ENCODE results near the gene TBC1D20.

The TBC1D20 gene

GRCh38 chr20:475463-476357 lies 13.4 kb upstream of the TBC1D20 start:
- H3K4me3 ChIP-seq (ENCODE audit: low read depth, low read length): no peak overlapping the region
- no peak for TF ChIP-seq CTCF (IDR thresholded peaks at IDR 0.05; ENCODE audit: low read depth, low read length, missing control alignments)
- in situ Hi-C loops (cut with HindIII; ENCODE audit: low sequenced_read_pairs): loop anchor here (5.0 kb wide), 1 partner anchor 113 kb away; no protein-coding TSS in a partner anchor
- DNase-seq (ENCODE audit: low read depth): no peak

GRCh38 chr20:474581-474980 lies 12.2 kb upstream of the TBC1D20 start:
- in situ Hi-C loops (cut with HindIII; ENCODE audit: low sequenced_read_pairs): no loop called here

GRCh38 chr20:472889-473292 lies 10.6 kb upstream of the TBC1D20 start:
- DNase-seq (ENCODE audit: low read depth): no peak
- H3K4me3 ChIP-seq (ENCODE audit: low read depth, low read length): no peak overlapping the region
- no peak for TF ChIP-seq CTCF (IDR thresholded peaks at IDR 0.05; ENCODE audit: low read depth, low read length, missing control alignments)
- in situ Hi-C loops (cut with HindIII; ENCODE audit: low sequenced_read_pairs): no loop called here

More at GRCh38 chr20:474581-474980, 12.2 kb upstream of the TBC1D20 start:
- no peak for TF ChIP-seq CTCF (IDR thresholded peaks at IDR 0.05; ENCODE audit: low read depth, low read length, missing control alignments)
- no peak for DNase-seq (ENCODE audit: low read depth)
- no peak overlapping the region for H3K4me3 ChIP-seq (ENCODE audit: low read depth, low read length)

DNA sequence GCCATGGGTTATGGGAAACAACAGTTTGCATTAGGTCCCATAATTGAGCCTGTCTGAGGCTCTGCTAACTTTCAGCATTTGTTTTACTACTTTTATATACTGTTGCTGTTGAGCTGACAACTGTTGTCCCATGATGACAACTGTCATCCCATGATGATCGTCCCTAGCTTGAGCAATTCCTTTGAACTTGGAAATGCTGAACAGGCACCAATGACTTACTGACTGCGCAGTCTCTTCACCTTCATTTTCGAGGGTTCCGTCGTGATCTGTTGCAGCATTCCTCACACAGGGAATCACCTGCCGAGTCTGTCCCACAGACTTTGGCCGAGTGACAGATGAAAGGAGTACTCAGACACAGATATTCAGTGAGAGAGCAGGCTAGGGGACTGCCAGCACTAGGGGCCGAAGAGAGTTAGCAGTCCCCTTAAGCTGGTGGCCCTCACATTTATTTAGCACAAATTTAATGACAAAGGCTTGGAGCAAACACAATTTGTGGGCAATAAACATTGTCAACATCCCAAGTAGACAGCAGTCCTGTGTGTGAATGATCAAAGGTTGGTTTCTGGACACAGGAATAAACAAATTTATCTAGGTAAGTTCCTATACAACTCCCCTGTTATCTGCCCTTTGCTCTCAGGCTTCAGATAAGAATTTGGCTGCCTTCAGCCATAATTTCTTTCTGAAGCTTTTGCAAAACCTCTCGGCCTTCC lies 10.0 kb upstream of the TBC1D20 start:
- DNase-seq (ENCODE audit: low read depth): no peak
- no peak for TF ChIP-seq CTCF (IDR thresholded peaks at IDR 0.05; ENCODE audit: low read depth, low read length, missing control alignments)
- H3K4me3 ChIP-seq (ENCODE audit: low read depth, low read length): no peak overlapping the region
- in situ Hi-C loops (cut with HindIII; ENCODE audit: low sequenced_read_pairs): no loop called here

DNA sequence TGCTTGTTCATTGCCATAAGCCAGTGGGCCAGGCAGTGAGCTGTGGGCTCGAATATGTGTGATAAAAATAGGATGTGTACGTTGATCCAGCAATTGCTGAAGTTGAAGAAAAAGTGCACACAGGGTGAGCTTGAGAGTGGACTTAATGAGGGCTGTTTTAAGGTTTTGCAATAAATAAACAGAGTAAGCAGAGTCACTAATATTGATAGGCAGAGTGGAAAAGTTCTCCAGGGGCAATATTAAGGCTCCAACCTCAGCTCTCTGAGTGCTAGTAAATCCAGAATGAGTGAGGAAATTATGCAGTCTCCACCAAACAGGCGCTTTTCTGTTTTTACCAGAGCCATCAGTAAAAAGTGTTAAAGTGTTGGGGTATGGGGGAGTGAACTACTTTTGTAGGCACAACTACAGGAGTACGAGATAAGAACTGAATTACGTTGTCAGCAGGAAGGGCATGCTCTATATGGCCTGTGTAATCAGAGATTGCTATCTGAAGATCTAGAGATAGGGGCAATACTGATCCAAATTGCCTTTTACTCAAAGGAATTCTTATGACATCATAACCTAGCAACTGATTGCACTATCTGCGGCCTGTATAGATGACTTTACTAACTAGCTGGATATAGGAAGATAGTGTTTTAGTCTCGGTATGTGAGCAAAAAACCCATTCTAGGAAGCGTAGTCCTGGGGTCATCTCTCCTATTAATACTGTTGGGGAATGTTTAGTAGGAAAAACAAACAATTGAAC lies 7.6 kb upstream of the TBC1D20 start:
- no peak for DNase-seq (ENCODE audit: low read depth)
- in situ Hi-C loops (cut with HindIII; ENCODE audit: low sequenced_read_pairs): no loop called here
- no peak for TF ChIP-seq CTCF (IDR thresholded peaks at IDR 0.05; ENCODE audit: low read depth, low read length, missing control alignments)
- no peak overlapping the region for H3K4me3 ChIP-seq (ENCODE audit: low read depth, low read length)

GRCh38 chr20:467755-468154 lies 5.4 kb upstream of the TBC1D20 start:
- no peak overlapping the region for H3K4me3 ChIP-seq (ENCODE audit: low read depth, low read length)
- no peak for TF ChIP-seq CTCF (IDR thresholded peaks at IDR 0.05; ENCODE audit: low read depth, low read length, missing control alignments)
- in situ Hi-C loops (cut with HindIII; ENCODE audit: low sequenced_read_pairs): no loop called here
- DNase-seq (ENCODE audit: low read depth): no peak

Measured in astrocyte of the cerebellum (primary cell).